Measurements from ENCODE around the gene PCDHB6. TPM values are rescaled to one million over a fixed set of nuclear protein-coding genes. Genes with fewer than 3 reads are reported as not detected.
"Not testable (repeated sequence)": the region's sequence is repeated elsewhere in the genome, so short reads cannot be mapped to it uniquely, and the experiment has no call there.

PCDHB6 gene
- not detected for total RNA-seq
- polyA plus RNA-seq (2013, experiment 1 of 2) = not detected
- 0.01 TPM for polyA plus RNA-seq (2013, experiment 2 of 2)
- total RNA-seq = 0 to 0.13 (median 0) reads per million in 172 experiments

DNA sequence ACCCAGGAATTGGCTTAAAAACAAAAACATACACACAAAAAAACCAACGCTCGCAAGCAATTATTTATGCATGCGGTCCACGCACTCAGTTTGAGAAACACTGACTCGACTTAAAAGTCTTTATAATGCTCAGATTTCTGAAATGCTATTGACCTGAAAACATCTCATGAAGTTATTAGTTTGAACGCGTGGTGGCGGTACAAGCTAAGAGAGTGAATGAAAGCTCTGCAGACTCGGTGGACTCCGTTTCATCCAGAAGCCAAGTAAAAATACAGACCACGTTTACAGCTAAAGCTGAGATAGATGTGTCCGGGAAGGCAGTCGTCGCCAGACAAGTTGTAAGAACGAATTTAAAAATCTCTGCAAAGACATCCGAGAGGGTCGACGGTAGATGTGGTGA is at the start of gene PCDHB6:
PCDHB6 (plus strand) TSS at position 246 of the 400 bp plus-strand sequence. CDS start 201 bp downstream, outside the sequence.
- ChIA-PET POLR2A (no interaction called here), CTCF (interaction anchor here (0.5 kb wide), 1 partner anchor 21 kb away, joined by 3 read pairs; no protein-coding TSS in a partner anchor)
- no peaks in the 10 kb centered on the region for H3K36me3 ChIP-seq (ENCODE audit: insufficient read depth, low read length)
- TF ChIP-seq, protein P1, sequence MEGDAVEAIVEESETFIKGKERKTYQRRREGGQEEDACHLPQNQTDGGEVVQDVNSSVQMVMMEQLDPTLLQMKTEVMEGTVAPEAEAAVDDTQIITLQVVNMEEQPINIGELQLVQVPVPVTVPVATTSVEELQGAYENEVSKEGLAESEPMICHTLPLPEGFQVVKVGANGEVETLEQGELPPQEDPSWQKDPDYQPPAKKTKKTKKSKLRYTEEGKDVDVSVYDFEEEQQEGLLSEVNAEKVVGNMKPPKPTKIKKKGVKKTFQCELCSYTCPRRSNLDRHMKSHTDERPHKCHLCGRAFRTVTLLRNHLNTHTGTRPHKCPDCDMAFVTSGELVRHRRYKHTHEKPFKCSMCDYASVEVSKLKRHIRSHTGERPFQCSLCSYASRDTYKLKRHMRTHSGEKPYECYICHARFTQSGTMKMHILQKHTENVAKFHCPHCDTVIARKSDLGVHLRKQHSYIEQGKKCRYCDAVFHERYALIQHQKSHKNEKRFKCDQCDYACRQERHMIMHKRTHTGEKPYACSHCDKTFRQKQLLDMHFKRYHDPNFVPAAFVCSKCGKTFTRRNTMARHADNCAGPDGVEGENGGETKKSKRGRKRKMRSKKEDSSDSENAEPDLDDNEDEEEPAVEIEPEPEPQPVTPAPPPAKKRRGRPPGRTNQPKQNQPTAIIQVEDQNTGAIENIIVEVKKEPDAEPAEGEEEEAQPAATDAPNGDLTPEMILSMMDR (IDR thresholded peaks at IDR 0.05) = no peak
- Mint-ChIP-seq H3K27me3 (peaks cover 73% of the 10 kb centered on the region), H3K9me3 (peaks cover 12% of the 10 kb centered on the region), H3K27ac (no peak within 1 kb of the TSS), H3K4me3 (peak within 1 kb of the TSS; percentile 72), H3K36me3 (ENCODE audit: low read depth) (peaks cover 5% of the 10 kb centered on the region), H3K4me1 (ENCODE audit: low read depth) (peaks cover 5% of the 10 kb centered on the region)
- no peak for ATAC-seq (ENCODE audit: poor library complexity)
- no peak within 1 kb of the TSS for H3K27ac ChIP-seq (ENCODE audit: low read depth in 1 of 2, low read length in 2 of 2)
- DNase-seq = peak in 2 of 14 experiments; percentile 5
- peaks cover 2 to 28% of the 10 kb centered on the region in 2 experiments for H3K9me3 ChIP-seq (ENCODE audit: control insufficient read depth in 1 of 2, insufficient read depth in 1 of 2, low read length in 2 of 2)
- H3K27me3 ChIP-seq (ENCODE audit: control insufficient read depth in 1 of 2, insufficient read depth in 2 of 2, low read length in 2 of 2) = peaks cover 10 to 15% of the 10 kb centered on the region in 2 experiments
- no peak within 1 kb of the TSS for H3K4me3 ChIP-seq (ENCODE audit: low read length)
- intact Hi-C loops (cut with DNase I, micrococcal nuclease) = no loop called here
- H3K4me1 ChIP-seq (ENCODE audit: insufficient read depth, low read length) = no peaks in the 10 kb centered on the region

- peaks cover 10% of the 10 kb centered on the region for H3K9me3 Mint-ChIP-seq
Measured at GRCh38 chr5:141100243-141100805, 49.5 kb upstream of the PCDHB6 start, which contains the start of gene PCDHB3. TSS of gene PCDHB3 (plus strand) at chr5:141100473. CDS start at chr5:141100650, 177 bp downstream.

GRCh38 chr5:141101059-141101458 is 48.8 kb upstream of the PCDHB6 start:
- TF ChIP-seq, protein P1 (IDR thresholded peaks at IDR 0.05) = no peak
- Histone ChIP-seq H3K4me3 (ENCODE audit: low read length) (no peak overlapping the region), H3K4me1 (ENCODE audit: insufficient read depth, low read length) (no peaks in the 10 kb centered on the region), H3K9me3 (ENCODE audit: control insufficient read depth in 1 of 2, insufficient read depth in 1 of 2, low read length in 2 of 2) (peaks cover 0 to 42% of the 10 kb centered on the region in 2 experiments), H3K36me3 (ENCODE audit: insufficient read depth, low read length) (no peaks in the 10 kb centered on the region), H3K27me3 (ENCODE audit: control insufficient read depth in 1 of 2, insufficient read depth in 2 of 2, low read length in 2 of 2) (peaks cover 19 to 29% of the 10 kb centered on the region in 2 experiments), H3K27ac (ENCODE audit: low read depth in 1 of 2, low read length in 2 of 2) (no peak overlapping the region)
- Mint-ChIP-seq H3K36me3 (ENCODE audit: low read depth) (no peaks in the 10 kb centered on the region), H3K4me1 (ENCODE audit: low read depth) (no peaks in the 10 kb centered on the region), H3K27ac (no peak overlapping the region), H3K9me3 (peaks cover 10% of the 10 kb centered on the region), H3K27me3 (peaks cover 56% of the 10 kb centered on the region), H3K4me3 (no peak overlapping the region)
- POLR2A ChIA-PET = no interaction called here
- intact Hi-C loops (cut with DNase I, micrococcal nuclease) = no loop called here
- CTCF ChIA-PET = no interaction called here
- no peak for DNase-seq
- ATAC-seq (ENCODE audit: poor library complexity) = no peak

More at GRCh38 chr5:141100243-141100805, 49.5 kb upstream of the PCDHB6 start, which contains the start of gene PCDHB3:
- peaks cover 2% of the 10 kb centered on the region for H3K36me3 Mint-ChIP-seq (ENCODE audit: low read depth)
- no peak within 1 kb of the TSS for H3K4me3 Mint-ChIP-seq
- Histone ChIP-seq H3K27me3 (ENCODE audit: control insufficient read depth in 1 of 2, insufficient read depth in 2 of 2, low read length in 2 of 2) (peaks cover 23 to 29% of the 10 kb centered on the region in 2 experiments), H3K4me3 (ENCODE audit: low read length) (no peak within 1 kb of the TSS), H3K27ac (ENCODE audit: low read depth in 1 of 2, low read length in 2 of 2) (no peak within 1 kb of the TSS), H3K9me3 (ENCODE audit: control insufficient read depth in 1 of 2, insufficient read depth in 1 of 2, low read length in 2 of 2) (peaks cover 0 to 47% of the 10 kb centered on the region in 2 experiments), H3K4me1 (ENCODE audit: insufficient read depth, low read length) (no peaks in the 10 kb centered on the region), H3K36me3 (ENCODE audit: insufficient read depth, low read length) (no peaks in the 10 kb centered on the region)
- intact Hi-C loops (cut with DNase I, micrococcal nuclease) = no loop called here
- H3K4me1 Mint-ChIP-seq (ENCODE audit: low read depth) = no peaks in the 10 kb centered on the region
- POLR2A ChIA-PET = no interaction called here
- H3K27ac Mint-ChIP-seq = no peak within 1 kb of the TSS
- peak in 5 of 14 experiments; percentile 4 to 43 (median 23) for DNase-seq
- peaks cover 56% of the 10 kb centered on the region for H3K27me3 Mint-ChIP-seq
- CTCF ChIA-PET = no interaction called here
- TF ChIP-seq, protein P1 (IDR thresholded peaks at IDR 0.05) = no peak
- no peak for ATAC-seq (ENCODE audit: poor library complexity)

- Histone ChIP-seq H3K27me3 (ENCODE audit: control insufficient read depth in 1 of 2, insufficient read depth in 2 of 2, low read length in 2 of 2) (peaks cover 19 to 29% of the 10 kb centered on the region in 2 experiments), H3K9me3 (ENCODE audit: control insufficient read depth in 1 of 2, insufficient read depth in 1 of 2, low read length in 2 of 2) (peaks cover 0 to 35% of the 10 kb centered on the region in 2 experiments)
- H3K27ac Mint-ChIP-seq; DNase-seq; H3K4me3 ChIP-seq (ENCODE audit: low read length); H3K4me3 Mint-ChIP-seq; H3K36me3 ChIP-seq (ENCODE audit: insufficient read depth, low read length); H3K27ac ChIP-seq (ENCODE audit: low read depth in 1 of 2, low read length in 2 of 2); H3K4me1 ChIP-seq (ENCODE audit: insufficient read depth, low read length); intact Hi-C loops (cut with DNase I, micrococcal nuclease); H3K36me3 Mint-ChIP-seq (ENCODE audit: low read depth); ATAC-seq (ENCODE audit: poor library complexity); POLR2A ChIA-PET; CTCF ChIA-PET; H3K4me1 Mint-ChIP-seq (ENCODE audit: low read depth): not testable (repeated sequence)
- Mint-ChIP-seq H3K9me3 (peaks cover 10% of the 10 kb centered on the region), H3K27me3 (peaks cover 56% of the 10 kb centered on the region)
Measured at GRCh38 chr5:141102070-141102469, 47.8 kb upstream of the PCDHB6 start.

DNA sequence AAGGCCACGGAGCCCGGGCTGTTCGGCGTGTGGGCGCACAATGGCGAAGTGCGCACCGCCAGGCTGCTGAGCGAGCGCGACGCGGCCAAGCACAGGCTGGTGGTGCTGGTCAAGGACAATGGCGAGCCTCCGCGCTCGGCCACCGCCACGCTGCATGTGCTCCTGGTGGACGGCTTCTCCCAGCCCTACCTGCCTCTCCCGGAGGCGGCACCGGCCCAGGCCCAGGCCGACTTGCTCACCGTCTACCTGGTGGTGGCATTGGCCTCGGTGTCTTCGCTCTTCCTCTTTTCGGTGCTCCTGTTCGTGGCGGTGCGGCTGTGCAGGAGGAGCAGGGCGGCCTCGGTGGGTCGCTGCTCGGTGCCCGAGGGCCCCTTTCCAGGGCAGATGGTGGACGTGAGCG is 47.4 kb upstream of the PCDHB6 start:
- H3K27ac ChIP-seq (ENCODE audit: low read depth in 1 of 2, low read length in 2 of 2); intact Hi-C loops (cut with DNase I, micrococcal nuclease); H3K4me3 ChIP-seq (ENCODE audit: low read length); H3K27ac Mint-ChIP-seq; H3K4me3 Mint-ChIP-seq; CTCF ChIA-PET; H3K36me3 Mint-ChIP-seq (ENCODE audit: low read depth); DNase-seq; ATAC-seq (ENCODE audit: poor library complexity); H3K4me1 Mint-ChIP-seq (ENCODE audit: low read depth); POLR2A ChIA-PET; H3K36me3 ChIP-seq (ENCODE audit: insufficient read depth, low read length); H3K4me1 ChIP-seq (ENCODE audit: insufficient read depth, low read length): not testable (repeated sequence)
- Histone ChIP-seq H3K9me3 (ENCODE audit: control insufficient read depth in 1 of 2, insufficient read depth in 1 of 2, low read length in 2 of 2) (peaks cover 0 to 35% of the 10 kb centered on the region in 2 experiments), H3K27me3 (ENCODE audit: control insufficient read depth in 1 of 2, insufficient read depth in 2 of 2, low read length in 2 of 2) (peaks cover 19 to 29% of the 10 kb centered on the region in 2 experiments)
- peaks cover 10% of the 10 kb centered on the region for H3K9me3 Mint-ChIP-seq
- peaks cover 52% of the 10 kb centered on the region for H3K27me3 Mint-ChIP-seq

Data from CD4-positive, alpha-beta T cell (primary cell).